GM23338 (cell line): Measurements from ENCODE around the gene GAREM2. TPM values are rescaled to one million over a fixed set of nuclear protein-coding genes. Genes with fewer than 3 reads are reported as not detected.

Experiments used
- ATAC-seq: fragments of 200-7000 bp; cut with Tn5 transposase; 3 replicates; pipeline ENCODE4 v1.9.1; 2020
- DNase-seq: peaks from one replicate; pipeline ENCODE4 v3.0.0-alpha.2; 2015; ENCODE audit warnings: low spot score
- H2AFZ ChIP-seq: fragments of 200-600 bp; sonication (generic); 2 replicates; pipeline ENCODE4 v1.8.0; 2016; ENCODE audit warnings: antibody characterized with exemption, mild to moderate bottlenecking, moderate library complexity
- H3F3A ChIP-seq: fragments of 200-600 bp; sonication (generic); replicated peaks from 2 replicates; pipeline ENCODE4 v1.8.0; 2017; ENCODE audit warnings: antibody characterized with exemption, mixed run types, low read depth
- H3K27ac ChIP-seq: fragments of 200-600 bp; sonication (generic); 2 replicates; pipeline ENCODE4 v1.6.1; 2016; ENCODE audit warnings: low read depth
- H3K27me3 ChIP-seq: fragments of 200-600 bp; sonication (generic); 2 replicates; pipeline ENCODE4 v1.8.0; 2016; ENCODE audit warnings: mild to moderate bottlenecking, mixed run types, moderate library complexity; ENCODE audit not compliant: insufficient read depth
- H3K36me3 ChIP-seq: fragments of 200-600 bp; sonication (generic); 2 replicates; pipeline ENCODE4 v1.8.0; 2016; ENCODE audit warnings: mild to moderate bottlenecking; ENCODE audit not compliant: insufficient read depth
- H3K4me1 ChIP-seq: fragments of 200-600 bp; sonication (generic); 2 replicates; pipeline ENCODE4 v1.8.0; 2016; ENCODE audit warnings: mild to moderate bottlenecking, moderate library complexity; ENCODE audit not compliant: insufficient read depth
- H3K4me2 ChIP-seq: fragments of 200-600 bp; sonication (generic); 2 replicates; pipeline ENCODE4 v1.7.1; 2017; ENCODE audit warnings: mixed run types
- H3K4me3 ChIP-seq: fragments of 200-600 bp; sonication (generic); 2 replicates; pipeline ENCODE4 v1.6.1; 2016; ENCODE audit warnings: mixed run types
- H3K79me2 ChIP-seq: fragments of 200-600 bp; sonication (generic); replicated peaks from 2 replicates; pipeline ENCODE4 v1.8.0; 2017; ENCODE audit warnings: mild to moderate bottlenecking; ENCODE audit not compliant: insufficient read depth
- H3K9me2 ChIP-seq: fragments of 200-600 bp; sonication (generic); 2 replicates; pipeline ENCODE4 v1.8.0; 2017; ENCODE audit not compliant: insufficient read depth
- H4K20me1 ChIP-seq: fragments of 200-600 bp; sonication (generic); replicated peaks from 2 replicates; pipeline ENCODE4 v1.8.0; 2017; ENCODE audit warnings: mild to moderate bottlenecking; ENCODE audit not compliant: insufficient read depth
- H3K27ac Mint-ChIP-seq: 2 replicates; pipeline ENCODE4 v1.8.0; 2020; ENCODE audit warnings: inconsistent platforms, mild to moderate bottlenecking, moderate library complexity, mixed read lengths
- H3K27me3 Mint-ChIP-seq: 3 replicates; pipeline ENCODE4 v1.8.0; 2022; ENCODE audit warnings: low read depth, mild to moderate bottlenecking, moderate library complexity, mixed read lengths, inconsistent platforms; ENCODE audit not compliant: insufficient read depth, poor library complexity
- H3K36me3 Mint-ChIP-seq: 3 replicates; pipeline ENCODE4 v1.8.0; 2021; ENCODE audit warnings: low read depth, mild to moderate bottlenecking, inconsistent platforms, moderate library complexity, mixed read lengths
- H3K4me1 Mint-ChIP-seq: 3 replicates; pipeline ENCODE4 v1.8.0; 2020; ENCODE audit warnings: mild to moderate bottlenecking, inconsistent platforms, mixed read lengths
- H3K4me3 Mint-ChIP-seq: 3 replicates; pipeline ENCODE4 v1.8.0; 2021; ENCODE audit warnings: moderate library complexity, mild to moderate bottlenecking, inconsistent platforms, mixed read lengths
- H3K9me3 Mint-ChIP-seq: 3 replicates; pipeline ENCODE4 v1.8.0; 2020; ENCODE audit warnings: moderate library complexity, mild to moderate bottlenecking, inconsistent platforms, mixed read lengths
- CREB1 ChIP-seq: fragments of 250-450 bp; sonication (Bioruptor Pico); IDR thresholded peaks from 2 replicates; pipeline ENCODE4 v1.5.0; 2020; ENCODE audit warnings: low read depth, mild to moderate bottlenecking, moderate library complexity
- EZH2 ChIP-seq: fragments of 200-600 bp; sonication (generic); IDR thresholded peaks from one replicate; pipeline ENCODE4 v1.8.0; 2017; ENCODE audit warnings: antibody characterized with exemption, mild to moderate bottlenecking, low read depth; ENCODE audit not compliant: unreplicated experiment
- EZH2phosphoT487 ChIP-seq: fragments of 200-600 bp; sonication (generic); IDR thresholded peaks from one replicate; pipeline ENCODE4 v1.8.1; 2018; ENCODE audit warnings: antibody characterized with exemption; ENCODE audit not compliant: unreplicated experiment
- JUNB ChIP-seq: IDR thresholded peaks from one replicate; pipeline ENCODE4 v1.6.1; 2016; ENCODE audit warnings: antibody characterized with exemption; ENCODE audit not compliant: unreplicated experiment
- NANOG ChIP-seq: IDR thresholded peaks from 2 replicates; pipeline ENCODE4 v1.6.1; 2016; ENCODE audit warnings: antibody characterized with exemption, borderline replicate concordance
- POLR2AphosphoS5 ChIP-seq: IDR thresholded peaks from 2 replicates; pipeline ENCODE4 v1.6.1; 2016; ENCODE audit warnings: antibody characterized with exemption, low read depth
- REST ChIP-seq: IDR thresholded peaks from one replicate; pipeline ENCODE4 v1.6.1; 2018; ENCODE audit warnings: antibody characterized with exemption; ENCODE audit not compliant: unreplicated experiment
- STAT1 ChIP-seq: IDR thresholded peaks from one replicate; pipeline ENCODE4 v1.6.1; 2016; ENCODE audit warnings: antibody characterized with exemption; ENCODE audit not compliant: unreplicated experiment
- ZNF114 ChIP-seq: fragments of 250-450 bp; sonication (Bioruptor Pico); IDR thresholded peaks from 2 replicates; pipeline ENCODE4 v1.5.0; 2020; ENCODE audit warnings: mild to moderate bottlenecking, moderate library complexity
- ZNF331 ChIP-seq: fragments of 250-450 bp; sonication (Bioruptor Pico); IDR thresholded peaks from 2 replicates; pipeline ENCODE4 v1.5.0; 2020; ENCODE audit warnings: low read depth, mild to moderate bottlenecking, moderate library complexity
- polyA plus RNA-seq: library from polyadenylated mRNA; unstranded; fragments of >200 nt; fragmentation: Nextera tagmentation; extraction: Ambion mirVana; gene quantifications from 2 replicates; pipeline ENCODE4 v1.2.1, GENCODE V29; 2016
- total RNA-seq: library from RNA; depleted of rRNA; stranded (reverse); fragments of >200 nt; shearing (Covaris generic); gene quantifications from 2 replicates; pipeline ENCODE4 v1.2.3, GENCODE V29; 2014
- TF ChIP-seq, protein P1 (sequence below): IDR thresholded peaks from 2 replicates; pipeline ENCODE4 v1.6.1; 2016; ENCODE audit warnings: antibody characterized with exemption
- TF ChIP-seq, protein P2 (sequence below), 2 experiments: fragments of 200-600 bp in 1 of 2; sonication (generic) in 1 of 2; conservative IDR thresholded peaks; 2 replicates each; pipeline versions ENCODE4 v1.5.1 to v1.6.1; 2016 to 2017; ENCODE audit warnings: antibody characterized with exemption in 2 of 2, low read depth in 2 of 2, mild to moderate bottlenecking in 2 of 2, moderate library complexity in 1 of 2
- TF ChIP-seq, protein P3 (sequence below): fragments of 250-450 bp; sonication (Bioruptor Pico); IDR thresholded peaks from 2 replicates; pipeline ENCODE4 v1.5.0; 2020; ENCODE audit warnings: mild to moderate bottlenecking, moderate library complexity

Gene GAREM2
- total and polyA plus RNA-seq, 2 experiments from 2014 or later: 3.8 to 23.8 TPM

DNA sequence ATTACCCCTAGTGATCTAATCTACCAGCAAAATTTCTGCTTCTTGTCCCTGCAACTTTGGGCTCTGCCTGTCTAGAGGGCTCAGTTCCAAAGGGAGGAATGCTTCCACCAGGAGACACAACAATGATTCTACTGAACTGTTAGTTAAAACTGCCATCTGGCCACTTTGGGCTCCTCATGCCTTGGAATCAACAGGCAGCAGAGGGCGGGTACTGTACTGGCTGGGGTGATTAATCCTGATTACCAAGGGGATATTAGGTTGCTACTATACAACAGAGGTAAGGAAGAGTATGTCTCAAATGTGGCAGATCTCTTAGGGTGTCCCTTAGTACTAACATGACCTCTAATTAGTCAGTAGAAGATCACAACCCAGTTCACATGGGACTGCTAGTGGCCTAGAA lies 50.1 kb downstream of the GAREM2 start (continued):
- no peak for TF ChIP-seq REST
- no peak for TF ChIP-seq POLR2AphosphoS5
- TF ChIP-seq ZNF331 (CRISPR knock-in tag): no peak
- TF ChIP-seq, protein P1, sequence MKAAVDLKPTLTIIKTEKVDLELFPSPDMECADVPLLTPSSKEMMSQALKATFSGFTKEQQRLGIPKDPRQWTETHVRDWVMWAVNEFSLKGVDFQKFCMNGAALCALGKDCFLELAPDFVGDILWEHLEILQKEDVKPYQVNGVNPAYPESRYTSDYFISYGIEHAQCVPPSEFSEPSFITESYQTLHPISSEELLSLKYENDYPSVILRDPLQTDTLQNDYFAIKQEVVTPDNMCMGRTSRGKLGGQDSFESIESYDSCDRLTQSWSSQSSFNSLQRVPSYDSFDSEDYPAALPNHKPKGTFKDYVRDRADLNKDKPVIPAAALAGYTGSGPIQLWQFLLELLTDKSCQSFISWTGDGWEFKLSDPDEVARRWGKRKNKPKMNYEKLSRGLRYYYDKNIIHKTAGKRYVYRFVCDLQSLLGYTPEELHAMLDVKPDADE: no peak
- no peak for TF ChIP-seq NANOG
- TF ChIP-seq, protein P2, sequence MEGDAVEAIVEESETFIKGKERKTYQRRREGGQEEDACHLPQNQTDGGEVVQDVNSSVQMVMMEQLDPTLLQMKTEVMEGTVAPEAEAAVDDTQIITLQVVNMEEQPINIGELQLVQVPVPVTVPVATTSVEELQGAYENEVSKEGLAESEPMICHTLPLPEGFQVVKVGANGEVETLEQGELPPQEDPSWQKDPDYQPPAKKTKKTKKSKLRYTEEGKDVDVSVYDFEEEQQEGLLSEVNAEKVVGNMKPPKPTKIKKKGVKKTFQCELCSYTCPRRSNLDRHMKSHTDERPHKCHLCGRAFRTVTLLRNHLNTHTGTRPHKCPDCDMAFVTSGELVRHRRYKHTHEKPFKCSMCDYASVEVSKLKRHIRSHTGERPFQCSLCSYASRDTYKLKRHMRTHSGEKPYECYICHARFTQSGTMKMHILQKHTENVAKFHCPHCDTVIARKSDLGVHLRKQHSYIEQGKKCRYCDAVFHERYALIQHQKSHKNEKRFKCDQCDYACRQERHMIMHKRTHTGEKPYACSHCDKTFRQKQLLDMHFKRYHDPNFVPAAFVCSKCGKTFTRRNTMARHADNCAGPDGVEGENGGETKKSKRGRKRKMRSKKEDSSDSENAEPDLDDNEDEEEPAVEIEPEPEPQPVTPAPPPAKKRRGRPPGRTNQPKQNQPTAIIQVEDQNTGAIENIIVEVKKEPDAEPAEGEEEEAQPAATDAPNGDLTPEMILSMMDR (conservative IDR thresholded peaks at IDR 0.05; ENCODE audit: low read depth in 2 of 2): no peak
- TF ChIP-seq EZH2phosphoT487: no peak
- no peak for TF ChIP-seq ZNF114 (CRISPR knock-in tag)
- no peak for TF ChIP-seq JUNB
- TF ChIP-seq STAT1: no peak
- TF ChIP-seq CREB1 (CRISPR knock-in tag): no peak
- TF ChIP-seq EZH2: no peak

GRCh38 chr2:26224095-26224494 lies 51.2 kb downstream of the GAREM2 start:
- H3K36me3 ChIP-seq: peaks cover 30% of the 10 kb centered on the region
- H3K4me2 ChIP-seq: no peak overlapping the region
- Mint-ChIP-seq H3K27me3 (peaks cover 2% of the 10 kb centered on the region), H3K4me1 (no peaks in the 10 kb centered on the region), H3K4me3 (no peak overlapping the region), H3K9me3 (peaks cover 10% of the 10 kb centered on the region; the same call in 2 of the 3 replicates), H3K27ac (no peak overlapping the region), H3K36me3 (peaks cover 45% of the 10 kb centered on the region)
- no peaks in the 10 kb centered on the region for H4K20me1 ChIP-seq
- no peaks in the 10 kb centered on the region for H3K79me2 ChIP-seq
- no peaks in the 10 kb centered on the region for H3F3A ChIP-seq
- H3K27me3 ChIP-seq: no peaks in the 10 kb centered on the region
- H3K4me3 ChIP-seq: no peak overlapping the region
- H2AFZ ChIP-seq: no peak overlapping the region
- ATAC-seq (no peak), DNase-seq (no peak)
- H3K9me2 ChIP-seq: no peaks in the 10 kb centered on the region
- H3K27ac ChIP-seq: no peak overlapping the region
- no peaks in the 10 kb centered on the region for H3K4me1 ChIP-seq
- TF ChIP-seq, protein P3, sequence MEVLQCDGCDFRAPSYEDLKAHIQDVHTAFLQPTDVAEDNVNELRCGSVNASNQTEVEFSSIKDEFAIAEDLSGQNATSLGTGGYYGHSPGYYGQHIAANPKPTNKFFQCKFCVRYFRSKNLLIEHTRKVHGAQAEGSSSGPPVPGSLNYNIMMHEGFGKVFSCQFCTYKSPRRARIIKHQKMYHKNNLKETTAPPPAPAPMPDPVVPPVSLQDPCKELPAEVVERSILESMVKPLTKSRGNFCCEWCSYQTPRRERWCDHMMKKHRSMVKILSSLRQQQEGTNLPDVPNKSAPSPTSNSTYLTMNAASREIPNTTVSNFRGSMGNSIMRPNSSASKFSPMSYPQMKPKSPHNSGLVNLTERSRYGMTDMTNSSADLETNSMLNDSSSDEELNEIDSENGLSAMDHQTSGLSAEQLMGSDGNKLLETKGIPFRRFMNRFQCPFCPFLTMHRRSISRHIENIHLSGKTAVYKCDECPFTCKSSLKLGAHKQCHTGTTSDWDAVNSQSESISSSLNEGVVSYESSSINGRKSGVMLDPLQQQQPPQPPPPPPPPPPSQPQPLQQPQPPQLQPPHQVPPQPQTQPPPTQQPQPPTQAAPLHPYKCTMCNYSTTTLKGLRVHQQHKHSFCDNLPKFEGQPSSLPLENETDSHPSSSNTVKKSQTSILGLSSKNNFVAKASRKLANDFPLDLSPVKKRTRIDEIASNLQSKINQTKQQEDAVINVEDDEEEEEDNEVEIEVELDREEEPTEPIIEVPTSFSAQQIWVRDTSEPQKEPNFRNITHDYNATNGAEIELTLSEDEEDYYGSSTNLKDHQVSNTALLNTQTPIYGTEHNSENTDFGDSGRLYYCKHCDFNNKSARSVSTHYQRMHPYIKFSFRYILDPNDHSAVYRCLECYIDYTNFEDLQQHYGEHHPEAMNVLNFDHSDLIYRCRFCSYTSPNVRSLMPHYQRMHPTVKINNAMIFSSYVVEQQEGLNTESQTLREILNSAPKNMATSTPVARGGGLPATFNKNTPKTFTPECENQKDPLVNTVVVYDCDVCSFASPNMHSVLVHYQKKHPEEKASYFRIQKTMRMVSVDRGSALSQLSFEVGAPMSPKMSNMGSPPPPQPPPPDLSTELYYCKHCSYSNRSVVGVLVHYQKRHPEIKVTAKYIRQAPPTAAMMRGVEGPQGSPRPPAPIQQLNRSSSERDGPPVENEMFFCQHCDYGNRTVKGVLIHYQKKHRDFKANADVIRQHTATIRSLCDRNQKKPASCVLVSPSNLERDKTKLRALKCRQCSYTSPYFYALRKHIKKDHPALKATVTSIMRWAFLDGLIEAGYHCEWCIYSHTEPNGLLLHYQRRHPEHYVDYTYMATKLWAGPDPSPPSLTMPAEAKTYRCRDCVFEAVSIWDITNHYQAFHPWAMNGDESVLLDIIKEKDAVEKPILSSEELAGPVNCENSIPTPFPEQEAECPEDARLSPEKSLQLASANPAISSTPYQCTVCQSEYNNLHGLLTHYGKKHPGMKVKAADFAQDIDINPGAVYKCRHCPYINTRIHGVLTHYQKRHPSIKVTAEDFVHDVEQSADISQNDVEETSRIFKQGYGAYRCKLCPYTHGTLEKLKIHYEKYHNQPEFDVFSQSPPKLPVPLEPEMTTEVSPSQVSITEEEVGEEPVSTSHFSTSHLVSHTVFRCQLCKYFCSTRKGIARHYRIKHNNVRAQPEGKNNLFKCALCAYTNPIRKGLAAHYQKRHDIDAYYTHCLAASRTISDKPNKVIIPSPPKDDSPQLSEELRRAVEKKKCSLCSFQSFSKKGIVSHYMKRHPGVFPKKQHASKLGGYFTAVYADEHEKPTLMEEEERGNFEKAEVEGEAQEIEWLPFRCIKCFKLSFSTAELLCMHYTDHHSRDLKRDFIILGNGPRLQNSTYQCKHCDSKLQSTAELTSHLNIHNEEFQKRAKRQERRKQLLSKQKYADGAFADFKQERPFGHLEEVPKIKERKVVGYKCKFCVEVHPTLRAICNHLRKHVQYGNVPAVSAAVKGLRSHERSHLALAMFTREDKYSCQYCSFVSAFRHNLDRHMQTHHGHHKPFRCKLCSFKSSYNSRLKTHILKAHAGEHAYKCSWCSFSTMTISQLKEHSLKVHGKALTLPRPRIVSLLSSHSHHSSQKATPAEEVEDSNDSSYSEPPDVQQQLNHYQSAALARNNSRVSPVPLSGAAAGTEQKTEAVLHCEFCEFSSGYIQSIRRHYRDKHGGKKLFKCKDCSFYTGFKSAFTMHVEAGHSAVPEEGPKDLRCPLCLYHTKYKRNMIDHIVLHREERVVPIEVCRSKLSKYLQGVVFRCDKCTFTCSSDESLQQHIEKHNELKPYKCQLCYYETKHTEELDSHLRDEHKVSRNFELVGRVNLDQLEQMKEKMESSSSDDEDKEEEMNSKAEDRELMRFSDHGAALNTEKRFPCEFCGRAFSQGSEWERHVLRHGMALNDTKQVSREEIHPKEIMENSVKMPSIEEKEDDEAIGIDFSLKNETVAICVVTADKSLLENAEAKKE (CRISPR knock-in tag): no peak
